Omental fat pad (tissue), 4 donors: ENCODE results near the gene STK10. TPM values are rescaled to one million over a fixed set of nuclear protein-coding genes. Genes with fewer than 3 reads are reported as not detected.
"Not testable (repeated sequence)": the region's sequence is repeated elsewhere in the genome, so short reads cannot be mapped to it uniquely, and the experiment has no call there.

ENCODE experiments used
- ATAC-seq: fragments of 150-250 bp; one replicate; pipeline ENCODE4 v1.9.1; 2016; ENCODE audit warnings: mild to moderate bottlenecking, moderate library complexity; ENCODE audit not compliant: low FRiP score
- DNase-seq: peaks from one replicate; pipeline ENCODE4 v3.0.0-alpha.2; 2019; ENCODE audit warnings: low spot score
- CTCF ChIP-seq, 3 donors: fragments of 450-650 bp; IDR thresholded peaks; one replicate each; pipeline ENCODE4 v1.5.1; 2016 to 2017; ENCODE audit warnings: antibody characterized with exemption in 3 of 3, mild to moderate bottlenecking in 3 of 3, moderate library complexity in 2 of 3
- total RNA-seq, 4 donors: library from RNA; depleted of rRNA; stranded (reverse); fragments of >200 nt; gene quantifications; one replicate each; pipeline ENCODE4 v1.1.0, GENCODE V29; 2016

Gene STK10
- total RNA-seq, 4 donors from 2014 or later = 26.4 to 110 (median 52.4) TPM

DNA sequence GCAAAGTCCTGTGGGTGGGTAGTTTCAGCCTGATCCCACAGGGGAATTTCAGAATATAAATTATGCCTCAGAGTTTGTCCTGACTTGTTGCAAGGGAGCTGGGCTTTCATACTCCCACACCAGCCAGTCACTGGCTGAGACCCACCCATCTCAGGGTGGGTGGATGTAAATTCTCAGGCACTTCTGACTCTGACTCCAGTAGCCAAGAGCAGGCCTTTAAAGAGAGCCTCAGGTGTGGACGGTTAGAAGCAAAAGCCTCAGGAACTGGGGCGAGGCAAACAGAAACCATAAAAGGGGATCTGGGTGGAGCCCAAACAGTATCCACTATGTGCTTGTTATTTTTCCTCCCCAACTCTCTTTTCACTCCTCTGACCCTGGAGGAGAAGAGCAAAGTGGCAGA, 153.0 kb downstream of the STK10 start:
- peak; percentile 66 for ATAC-seq
- no peak for TF ChIP-seq CTCF (IDR thresholded peaks at IDR 0.05)
- no peak for DNase-seq

DNA sequence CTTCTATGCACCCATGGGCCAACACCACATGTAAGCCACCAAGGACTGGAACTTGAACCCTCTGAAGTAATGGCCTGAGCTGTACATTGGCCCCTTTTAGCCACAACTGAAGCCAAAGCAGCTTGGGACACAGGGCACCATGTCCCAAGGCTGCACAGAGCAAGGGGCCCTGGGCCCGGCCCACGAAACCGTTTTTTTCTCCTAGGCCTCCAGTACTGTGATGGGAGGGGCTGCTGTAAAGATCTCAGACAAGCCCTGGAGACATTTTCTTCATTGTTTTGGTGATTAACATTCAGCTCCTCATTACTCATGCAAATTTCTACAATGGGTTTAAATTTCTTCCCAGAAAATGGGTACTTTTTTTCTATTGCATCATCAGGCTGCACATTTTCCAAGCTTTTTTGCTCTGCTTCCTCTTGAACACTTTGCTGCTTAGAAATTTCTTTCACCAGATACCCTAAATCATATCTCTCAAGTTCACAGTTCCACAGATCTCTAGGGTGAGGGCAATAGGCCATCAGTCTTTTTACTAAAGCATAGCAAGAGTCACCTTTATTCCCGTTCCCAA, 156.0 kb downstream of the STK10 start:
- no peak for DNase-seq
- TF ChIP-seq CTCF (IDR thresholded peaks at IDR 0.05) = no peak
- ATAC-seq = no peak

DNA sequence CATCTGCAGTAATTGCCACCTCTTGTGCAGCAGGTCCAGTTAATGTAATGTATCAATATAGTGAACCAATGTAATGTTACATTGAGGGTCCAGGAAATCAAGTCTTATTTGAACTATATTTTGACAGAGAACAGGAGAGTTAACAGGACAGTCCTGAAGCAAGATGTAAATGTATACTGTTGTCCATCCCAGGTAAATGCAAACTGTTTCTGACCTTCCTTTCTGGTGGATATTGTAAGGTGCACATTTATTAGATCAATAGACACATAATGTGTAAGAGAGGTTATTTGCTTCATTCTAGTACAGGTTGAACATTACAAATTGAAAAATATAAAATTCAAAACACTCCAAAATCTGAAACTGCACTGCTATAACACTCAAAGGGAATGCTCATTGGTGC, 158.1 kb downstream of the STK10 start:
- no peak for TF ChIP-seq CTCF (IDR thresholded peaks at IDR 0.05)
- ATAC-seq (no peak), DNase-seq (no peak)

DNA sequence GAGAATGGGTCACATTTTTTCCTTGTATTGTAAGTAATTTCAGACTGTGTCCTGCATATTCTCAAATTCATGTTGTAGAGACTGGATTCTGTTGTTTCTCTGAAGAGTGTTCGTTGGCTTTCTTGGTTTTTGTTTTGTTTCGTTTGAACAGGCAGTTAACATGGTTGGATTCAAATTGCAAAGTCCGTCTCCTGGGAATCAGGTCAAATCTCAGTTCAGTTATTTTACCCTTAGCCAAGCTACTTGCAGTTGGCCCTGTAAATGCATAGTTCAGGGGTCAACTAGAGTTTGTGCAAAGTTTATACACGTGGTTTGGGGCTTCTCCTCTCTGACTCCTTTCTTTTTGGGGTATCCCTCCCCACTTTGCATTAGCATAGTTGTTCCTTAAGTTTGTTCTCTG, 159.9 kb downstream of the STK10 start:
- no peak for ATAC-seq
- no peak for DNase-seq
- TF ChIP-seq CTCF (IDR thresholded peaks at IDR 0.05) = no peak

DNA sequence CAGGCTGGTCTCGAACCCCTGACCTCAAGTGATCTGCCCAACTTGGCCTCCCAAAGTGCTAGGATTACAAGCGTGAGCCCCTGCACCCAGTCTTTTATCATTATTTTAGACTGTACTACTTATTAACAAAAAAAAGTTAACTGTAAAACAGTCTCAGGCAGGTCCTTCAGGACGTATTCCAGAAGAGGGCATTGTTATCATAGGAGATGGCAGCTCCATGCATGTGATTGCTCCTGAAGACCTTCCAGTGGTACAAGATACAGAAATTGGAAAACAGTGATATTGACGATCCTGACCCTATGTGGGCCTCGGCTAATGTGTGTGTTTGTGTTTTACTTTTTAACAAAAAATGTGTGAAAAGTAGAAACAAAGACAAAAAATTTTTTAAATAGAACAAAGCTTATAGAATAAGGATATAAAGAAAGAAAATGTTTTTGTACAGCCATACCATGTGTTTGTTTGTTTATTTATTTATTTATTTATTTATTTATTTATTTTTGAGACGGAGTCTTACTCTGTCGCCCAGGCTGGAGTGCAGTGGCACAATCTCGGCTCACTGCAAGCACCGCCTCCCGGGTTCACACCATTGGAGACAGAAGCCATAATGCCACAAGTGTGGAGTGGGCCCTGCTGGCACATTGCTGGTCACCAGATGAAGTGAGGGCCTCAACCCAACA, 167.8 kb downstream of the STK10 start:
- not testable (repeated sequence) for DNase-seq, ATAC-seq

- TF ChIP-seq CTCF (IDR thresholded peaks at IDR 0.05) = no peak
- DNase-seq = no peak
- ATAC-seq = no peak
Observed at GRCh38 chr5:172015346-172015745, 172.7 kb downstream of the STK10 start.

GRCh38 chr5:172010278-172010677, 177.7 kb downstream of the STK10 start:
- ATAC-seq = no peak
- no peak for TF ChIP-seq CTCF (IDR thresholded peaks at IDR 0.05)
- no peak for DNase-seq
